Measurements from ENCODE around the gene LIN7B. TPM values are rescaled to one million over a fixed set of nuclear protein-coding genes. Genes with fewer than 3 reads are reported as not detected.
A peak's percentile ranks its signal among the peaks of the same experiment; 100 is the strongest.
"Not testable (repeated sequence)": the region's sequence is repeated elsewhere in the genome, so short reads cannot be mapped to it uniquely, and the experiment has no call there.

Gene LIN7B
- total RNA-seq, 2 donors from 2014 or later, result 31.5 to 35.0 TPM

- Histone ChIP-seq H3K36me3 (no peaks in the 10 kb centered on the region), H3K27me3 (peaks cover 4 to 6% of the 10 kb centered on the region in 2 donors), H3K27ac (no peak overlapping the region), H3K4me3 (no peak overlapping the region), H3K9me3 (no peaks in the 10 kb centered on the region), H3K4me1 (peaks cover 0 to 23% of the 10 kb centered on the region in 2 donors)
- no peak for DNase-seq (ENCODE audit: low spot score)
- TF ChIP-seq CTCF (IDR thresholded peaks at IDR 0.05), result no peak
Measured at GRCh38 chr19:49070416-49070815, 43.8 kb upstream of the LIN7B start.

- no peaks in the 10 kb centered on the region for H3K9me3 ChIP-seq
- H3K36me3 ChIP-seq, result no peaks in the 10 kb centered on the region
- TF ChIP-seq CTCF (IDR thresholded peaks at IDR 0.05), result no peak
- peaks cover 4 to 6% of the 10 kb centered on the region in 2 donors for H3K27me3 ChIP-seq
- peak overlapping the region in 1 of 2 donors; percentile 33 for H3K4me3 ChIP-seq
- H3K27ac ChIP-seq, result no peak overlapping the region
- no peak for DNase-seq (ENCODE audit: low spot score)
- H3K4me1 ChIP-seq, result peaks cover 0 to 11% of the 10 kb centered on the region in 2 donors
Measured at GRCh38 chr19:49071860-49072547, 42.2 kb upstream of the LIN7B start.

GRCh38 chr19:49073514-49074378 lies 40.4 kb upstream of the LIN7B start:
- Histone ChIP-seq H3K36me3 (no peaks in the 10 kb centered on the region), H3K9me3 (no peaks in the 10 kb centered on the region), H3K27me3 (peaks cover 4 to 6% of the 10 kb centered on the region in 2 donors), H3K4me3 (no peak overlapping the region), H3K4me1 (peaks cover 0 to 5% of the 10 kb centered on the region in 2 donors), H3K27ac (peak overlapping the region; percentile 65 to 70)
- peak in 1 of 2 donors; percentile 47 for TF ChIP-seq CTCF (IDR thresholded peaks at IDR 0.05)
- no peak for DNase-seq (ENCODE audit: low spot score)

- H3K4me1 ChIP-seq, H3K27me3 ChIP-seq, H3K27ac ChIP-seq, H3K9me3 ChIP-seq, H3K36me3 ChIP-seq, H3K4me3 ChIP-seq: not testable (repeated sequence)
- TF ChIP-seq CTCF (IDR thresholded peaks at IDR 0.05), result peak; percentile 58 to 77
- peak; percentile 78 for DNase-seq (ENCODE audit: low spot score)
Measured at GRCh38 chr19:49074869-49075268, 39.3 kb upstream of the LIN7B start.

- H3K9me3 ChIP-seq, result no peaks in the 10 kb centered on the region
- no peak overlapping the region for H3K4me3 ChIP-seq
- no peaks in the 10 kb centered on the region for H3K36me3 ChIP-seq
- no peak for DNase-seq (ENCODE audit: low spot score)
- no peak for TF ChIP-seq CTCF (IDR thresholded peaks at IDR 0.05)
- peaks cover 0 to 5% of the 10 kb centered on the region in 2 donors for H3K4me1 ChIP-seq
- no peaks in the 10 kb centered on the region for H3K27me3 ChIP-seq
- H3K27ac ChIP-seq, result no peak overlapping the region
Measured at GRCh38 chr19:49080392-49080791, 33.8 kb upstream of the LIN7B start.

Data from right atrium auricular region (tissue), 2 donors.